KMS-11 (cell line): ENCODE data around the gene BLOC1S4.

Source experiments
- H2AFZ ChIP-seq: fragments of 200-600 bp; sonication (generic); 2 replicates; pipeline ENCODE4 v1.6.1; 2016; ENCODE audit warnings: antibody characterized with exemption, mixed run types, low read depth
- H3K27ac ChIP-seq: fragments of 200-600 bp; sonication (generic); 2 replicates; pipeline ENCODE4 v1.6.1; 2016; ENCODE audit warnings: mild to moderate bottlenecking, mixed run types
- H3K27me3 ChIP-seq: fragments of 200-600 bp; sonication (generic); 2 replicates; pipeline ENCODE4 v1.6.1; 2017; ENCODE audit warnings: mild to moderate bottlenecking, low read depth, mixed run types, moderate library complexity; ENCODE audit not compliant: insufficient read depth
- H3K36me3 ChIP-seq: fragments of 200-600 bp; sonication (generic); 2 replicates; pipeline ENCODE4 v1.6.1; 2017; ENCODE audit warnings: mild to moderate bottlenecking, mixed run types; ENCODE audit not compliant: insufficient read depth
- H3K4me1 ChIP-seq: fragments of 200-600 bp; sonication (generic); 2 replicates; pipeline ENCODE4 v1.6.1; 2016; ENCODE audit warnings: mild to moderate bottlenecking, low read depth, mixed run types; ENCODE audit not compliant: poor library complexity, severe bottlenecking
- H3K4me2 ChIP-seq: fragments of 200-600 bp; sonication (generic); 2 replicates; pipeline ENCODE4 v1.7.0; 2016; ENCODE audit warnings: mild to moderate bottlenecking, mixed run types
- H3K4me3 ChIP-seq: fragments of 200-600 bp; sonication (generic); IDR thresholded peaks from 2 replicates; pipeline ENCODE4 v1.6.1; 2017; ENCODE audit warnings: low read depth, low read length, mixed read lengths; ENCODE audit not compliant: insufficient read depth
- H3K79me2 ChIP-seq: fragments of 200-600 bp; sonication (generic); 2 replicates; pipeline ENCODE4 v1.6.1; 2016; ENCODE audit warnings: low read depth, mixed run types; ENCODE audit not compliant: insufficient read depth
- H3K9ac ChIP-seq: fragments of 200-600 bp; sonication (generic); 2 replicates; pipeline ENCODE4 v1.6.1; 2016; ENCODE audit warnings: mild to moderate bottlenecking, mixed run types
- H4K20me1 ChIP-seq: fragments of 200-600 bp; sonication (generic); 2 replicates; pipeline ENCODE4 v1.6.1; 2016; ENCODE audit warnings: mild to moderate bottlenecking, mixed run types; ENCODE audit not compliant: insufficient read depth
- TF ChIP-seq, protein P1 (sequence below): fragments of 200-600 bp; sonication (generic); conservative IDR thresholded peaks from 2 replicates; pipeline ENCODE4 v1.6.1; 2017; ENCODE audit warnings: low read depth, mild to moderate bottlenecking, antibody characterized with exemption, low read length, moderate library complexity, mixed read lengths

BLOC1S4 gene

DNA sequence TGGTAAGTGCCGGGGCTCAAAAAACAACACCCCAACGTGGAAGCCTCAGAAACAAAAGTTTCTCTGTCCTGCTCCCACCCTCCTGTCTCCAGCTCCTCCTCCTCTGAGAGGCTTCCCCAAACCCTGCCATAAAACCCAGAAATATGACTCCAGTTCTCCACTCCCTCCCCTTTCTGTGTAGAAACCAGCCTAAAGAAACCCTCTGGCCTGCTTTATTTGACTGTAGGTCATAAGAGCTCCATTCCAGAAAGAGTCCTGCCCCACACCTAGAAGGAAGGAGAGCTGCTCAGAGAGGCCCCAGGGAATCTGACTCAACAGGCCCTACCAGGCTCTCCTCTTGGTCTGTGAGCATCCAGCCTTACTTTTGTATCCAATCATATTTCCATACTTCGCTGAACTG lies 23.2 kb upstream of the BLOC1S4 start:
- H3K4me1 ChIP-seq, result peaks cover 5% of the 10 kb centered on the region
- no peak overlapping the region for H3K27ac ChIP-seq
- TF ChIP-seq, protein P1, sequence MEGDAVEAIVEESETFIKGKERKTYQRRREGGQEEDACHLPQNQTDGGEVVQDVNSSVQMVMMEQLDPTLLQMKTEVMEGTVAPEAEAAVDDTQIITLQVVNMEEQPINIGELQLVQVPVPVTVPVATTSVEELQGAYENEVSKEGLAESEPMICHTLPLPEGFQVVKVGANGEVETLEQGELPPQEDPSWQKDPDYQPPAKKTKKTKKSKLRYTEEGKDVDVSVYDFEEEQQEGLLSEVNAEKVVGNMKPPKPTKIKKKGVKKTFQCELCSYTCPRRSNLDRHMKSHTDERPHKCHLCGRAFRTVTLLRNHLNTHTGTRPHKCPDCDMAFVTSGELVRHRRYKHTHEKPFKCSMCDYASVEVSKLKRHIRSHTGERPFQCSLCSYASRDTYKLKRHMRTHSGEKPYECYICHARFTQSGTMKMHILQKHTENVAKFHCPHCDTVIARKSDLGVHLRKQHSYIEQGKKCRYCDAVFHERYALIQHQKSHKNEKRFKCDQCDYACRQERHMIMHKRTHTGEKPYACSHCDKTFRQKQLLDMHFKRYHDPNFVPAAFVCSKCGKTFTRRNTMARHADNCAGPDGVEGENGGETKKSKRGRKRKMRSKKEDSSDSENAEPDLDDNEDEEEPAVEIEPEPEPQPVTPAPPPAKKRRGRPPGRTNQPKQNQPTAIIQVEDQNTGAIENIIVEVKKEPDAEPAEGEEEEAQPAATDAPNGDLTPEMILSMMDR, result no peak
- H3K9ac ChIP-seq, result no peak overlapping the region
- H3K27me3 ChIP-seq, result no peaks in the 10 kb centered on the region
- no peaks in the 10 kb centered on the region for H3K36me3 ChIP-seq
- no peak overlapping the region for H2AFZ ChIP-seq
- H3K4me2 ChIP-seq, result no peak overlapping the region
- H3K4me3 ChIP-seq, result no peak overlapping the region
- H3K79me2 ChIP-seq, result no peaks in the 10 kb centered on the region
- H4K20me1 ChIP-seq, result no peaks in the 10 kb centered on the region

DNA sequence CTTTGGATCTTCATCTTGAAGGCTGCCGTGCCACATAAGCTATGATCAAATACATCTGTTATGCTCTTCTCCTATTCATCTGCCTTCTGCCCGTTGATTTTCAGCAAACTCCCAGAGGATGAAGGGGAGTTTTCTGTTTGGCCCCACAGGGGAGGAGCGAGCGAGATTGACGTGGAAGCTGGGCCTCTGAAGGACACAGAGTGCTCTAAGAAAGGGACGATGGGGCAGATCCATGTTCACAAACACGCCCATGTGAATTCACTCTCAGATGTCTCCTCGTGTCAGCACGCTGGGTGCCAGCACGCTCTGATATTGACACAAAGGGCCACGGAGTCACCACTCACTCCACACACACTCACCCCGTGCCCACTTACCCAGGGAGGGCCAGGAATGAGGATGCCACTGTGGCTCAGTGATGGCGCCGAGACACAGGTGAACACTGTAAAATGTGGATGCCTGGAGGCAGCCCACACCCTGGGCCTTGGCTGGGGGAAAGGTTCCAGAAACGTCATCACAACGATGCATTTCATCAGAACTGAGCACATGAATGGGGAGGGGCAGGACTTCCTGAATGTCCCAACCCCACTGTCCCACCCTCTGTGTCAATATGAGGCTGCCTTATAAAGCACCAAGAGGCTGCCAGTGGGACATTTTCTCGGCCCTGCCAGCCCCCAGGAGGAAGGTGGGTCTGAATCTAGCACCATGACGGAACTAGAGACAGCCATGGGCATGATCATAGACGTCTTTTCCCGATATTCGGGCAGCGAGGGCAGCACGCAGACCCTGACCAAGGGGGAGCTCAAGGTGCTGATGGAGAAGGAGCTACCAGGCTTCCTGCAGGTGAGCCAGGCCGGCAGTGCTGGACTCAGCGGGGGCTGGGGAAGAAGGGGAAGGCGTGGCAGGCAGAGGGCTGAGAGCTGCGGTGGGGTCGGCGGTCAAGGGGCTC lies 22.5 kb upstream of the BLOC1S4 start, which contains the start of gene S100P:
S100P (plus strand) TSS at position 648 of the 946 bp plus-strand sequence; CDS start at position 703, 55 bp downstream.
- TF ChIP-seq, protein P1, result no peak
- H2AFZ ChIP-seq, result no peak within 1 kb of the TSS
- H3K4me3 ChIP-seq, result no peak within 1 kb of the TSS
- no peaks in the 10 kb centered on the region for H3K27me3 ChIP-seq
- no peak within 1 kb of the TSS for H3K27ac ChIP-seq
- H3K4me1 ChIP-seq, result peaks cover 5% of the 10 kb centered on the region
- H3K9ac ChIP-seq, result no peak within 1 kb of the TSS
- H3K36me3 ChIP-seq, result no peaks in the 10 kb centered on the region
- H3K79me2 ChIP-seq, result no peaks in the 10 kb centered on the region
- no peak within 1 kb of the TSS for H3K4me2 ChIP-seq
- H4K20me1 ChIP-seq, result no peaks in the 10 kb centered on the region

DNA sequence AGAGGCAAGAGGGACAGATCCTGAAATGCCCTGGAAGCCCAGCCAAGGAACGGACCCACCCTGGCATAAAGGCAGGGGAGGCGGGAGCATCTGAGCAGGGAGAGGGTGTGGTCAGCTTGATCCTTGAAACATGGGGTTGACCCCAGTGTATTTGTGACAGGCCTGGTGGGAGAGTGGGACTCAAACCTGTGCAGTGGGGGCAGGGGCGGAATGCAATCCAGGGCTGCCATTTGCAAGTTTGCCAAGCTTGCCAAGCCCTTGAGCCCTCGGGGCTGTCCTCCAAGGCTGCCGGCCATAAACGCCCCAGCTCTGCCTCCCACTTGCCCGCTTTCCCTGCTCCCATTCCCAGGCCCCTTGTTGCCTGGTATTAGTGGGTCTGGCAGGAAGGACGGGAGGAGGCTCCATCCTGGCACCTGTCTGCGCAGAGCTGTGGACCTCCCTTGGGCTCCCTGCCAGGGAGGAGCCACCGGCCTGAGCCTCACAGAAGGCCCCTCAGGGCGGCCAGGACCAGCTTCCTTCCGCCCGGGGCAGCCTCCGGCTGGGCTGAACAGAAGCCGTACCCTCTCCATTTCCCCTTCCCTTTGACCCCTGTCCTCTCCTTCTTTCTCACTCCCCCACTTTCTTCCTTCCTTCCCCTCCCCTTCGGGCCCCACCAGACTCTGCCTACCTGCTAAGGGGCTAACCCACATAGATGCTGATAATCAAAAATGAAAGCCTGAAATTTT lies 21.6 kb upstream of the BLOC1S4 start:
- H3K4me1 ChIP-seq, result no peaks in the 10 kb centered on the region
- H3K27ac ChIP-seq, result no peak overlapping the region
- H3K36me3 ChIP-seq, result no peaks in the 10 kb centered on the region
- no peaks in the 10 kb centered on the region for H3K27me3 ChIP-seq
- no peaks in the 10 kb centered on the region for H4K20me1 ChIP-seq
- H2AFZ ChIP-seq, result no peak overlapping the region
- no peak overlapping the region for H3K9ac ChIP-seq
- no peaks in the 10 kb centered on the region for H3K79me2 ChIP-seq
- no peak overlapping the region for H3K4me2 ChIP-seq
- TF ChIP-seq, protein P1, result no peak
- H3K4me3 ChIP-seq, result no peak overlapping the region

DNA sequence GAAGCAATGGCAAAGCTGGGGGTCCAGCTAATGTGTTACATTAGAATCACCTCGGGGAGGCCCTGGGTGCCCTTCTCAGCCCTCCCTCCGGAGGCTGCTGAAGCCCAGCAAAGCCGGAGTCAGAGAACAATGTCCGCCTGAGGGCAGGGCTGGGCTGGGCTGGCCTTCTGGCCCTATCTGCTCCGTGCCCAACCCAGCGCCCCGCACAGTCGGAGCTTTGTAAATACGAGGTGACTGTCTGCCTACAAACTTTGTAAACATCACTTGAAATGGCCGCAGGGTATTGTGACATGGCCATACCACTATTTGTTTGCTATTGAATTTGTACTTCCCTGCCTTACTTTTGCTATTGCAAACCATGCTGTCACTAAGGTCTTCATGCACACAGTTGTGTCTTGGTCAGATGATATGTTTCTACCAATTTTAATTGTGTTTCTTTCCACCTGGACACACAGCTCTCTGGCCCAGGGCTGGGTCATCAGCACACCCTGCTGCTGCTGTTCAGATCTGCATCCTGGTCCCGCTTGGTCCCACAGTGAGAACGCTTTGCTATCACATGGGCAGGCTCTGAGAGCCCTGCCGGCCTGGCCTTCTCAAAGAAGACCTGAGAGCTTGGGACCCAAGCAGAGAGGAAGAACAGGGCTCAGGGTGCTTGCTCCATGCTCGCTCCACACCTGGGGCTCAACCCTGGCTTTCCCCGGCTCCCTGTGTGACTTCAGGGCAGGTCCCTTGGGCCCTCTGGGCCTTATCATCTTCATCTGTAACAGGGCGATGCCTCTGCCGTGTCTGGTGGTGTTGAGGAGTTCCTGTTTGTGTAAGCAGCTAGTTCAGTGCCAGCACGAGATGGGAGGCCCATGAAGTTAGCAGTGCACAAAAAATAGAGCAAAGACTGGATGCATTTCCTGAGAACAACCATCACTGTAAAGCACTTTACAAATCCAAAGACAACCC lies 20.0 kb upstream of the BLOC1S4 start:
- H3K4me2 ChIP-seq, result no peak overlapping the region
- H2AFZ ChIP-seq, result no peak overlapping the region
- no peaks in the 10 kb centered on the region for H3K79me2 ChIP-seq
- H3K27ac ChIP-seq, result no peak overlapping the region
- H3K9ac ChIP-seq, result no peak overlapping the region
- no peaks in the 10 kb centered on the region for H3K4me1 ChIP-seq
- TF ChIP-seq, protein P1, result no peak
- H4K20me1 ChIP-seq, result no peaks in the 10 kb centered on the region
- no peaks in the 10 kb centered on the region for H3K36me3 ChIP-seq
- no peaks in the 10 kb centered on the region for H3K27me3 ChIP-seq
- no peak overlapping the region for H3K4me3 ChIP-seq
